Loucy (cell line): ENCODE data around the gene RBFOX2.

Source experiments
- H2AFZ ChIP-seq: fragments of 200-600 bp; sonication (generic); 2 replicates; pipeline ENCODE4 v1.6.0; 2016; ENCODE audit warnings: antibody characterized with exemption, mild to moderate bottlenecking, low read length, moderate library complexity
- H3F3A ChIP-seq: fragments of 200-600 bp; 2 replicates; pipeline ENCODE4 v1.6.0; 2016; ENCODE audit warnings: antibody characterized with exemption, low read depth, mild to moderate bottlenecking
- H3K27me3 ChIP-seq: fragments of 200-600 bp; sonication (generic); 2 replicates; pipeline ENCODE4 v1.6.1; 2014; ENCODE audit warnings: low read length, mild to moderate bottlenecking; ENCODE audit not compliant: insufficient read depth, poor library complexity, severe bottlenecking
- H3K36me3 ChIP-seq: fragments of 200-600 bp; sonication (generic); 2 replicates; pipeline ENCODE4 v1.6.1; 2016; ENCODE audit warnings: low read length; ENCODE audit not compliant: insufficient read depth
- H3K4me1 ChIP-seq: fragments of 200-600 bp; sonication (generic); 2 replicates; pipeline ENCODE4 v1.5.1; 2014; ENCODE audit warnings: low read length, mild to moderate bottlenecking; ENCODE audit not compliant: insufficient read depth, poor library complexity, severe bottlenecking
- H3K4me2 ChIP-seq: fragments of 200-600 bp; sonication (generic); 2 replicates; pipeline ENCODE4 v1.6.0; 2014; ENCODE audit warnings: antibody characterized with exemption, low read length, low read depth, mild to moderate bottlenecking; ENCODE audit not compliant: poor library complexity, severe bottlenecking
- H3K4me3 ChIP-seq: fragments of 200-600 bp; sonication (generic); 2 replicates; pipeline ENCODE4 v1.5.1; 2014; ENCODE audit warnings: low read length, mild to moderate bottlenecking, mixed read lengths; ENCODE audit not compliant: poor library complexity, severe bottlenecking
- H3K79me2 ChIP-seq: fragments of 200-600 bp; sonication (generic); 2 replicates; pipeline ENCODE4 v1.6.1; 2014; ENCODE audit warnings: low read length; ENCODE audit not compliant: insufficient read depth
- H3K9ac ChIP-seq: fragments of 200-600 bp; sonication (generic); 2 replicates; pipeline ENCODE4 v1.6.0; 2014; ENCODE audit warnings: mild to moderate bottlenecking, low read depth, low read length, moderate library complexity; ENCODE audit not compliant: poor library complexity, severe bottlenecking
- H3K9me2 ChIP-seq: fragments of 200-600 bp; sonication (generic); replicated peaks from 2 replicates; pipeline ENCODE4 v1.6.1; 2016; ENCODE audit warnings: low read depth, low read length, mixed read lengths
- H3K9me3 ChIP-seq: fragments of 200-600 bp; sonication (generic); 2 replicates; pipeline ENCODE4 v1.6.1; 2014; ENCODE audit warnings: mild to moderate bottlenecking, antibody characterized with exemption, low read length, low read depth; ENCODE audit not compliant: insufficient read depth
- H4K20me1 ChIP-seq: fragments of 200-600 bp; sonication (generic); 2 replicates; pipeline ENCODE4 v1.6.0; 2014; ENCODE audit warnings: antibody characterized with exemption, low read length, mild to moderate bottlenecking; ENCODE audit not compliant: insufficient read depth, poor library complexity, severe bottlenecking
- CTCF ChIP-seq: fragments of 200-600 bp; sonication (generic); conservative IDR thresholded peaks from 2 replicates; pipeline ENCODE4 v1.5.1; 2014; ENCODE audit warnings: mild to moderate bottlenecking, antibody characterized with exemption, low read length
- EZH2phosphoT487 ChIP-seq: fragments of 200-600 bp; IDR thresholded peaks from 2 replicates; pipeline ENCODE4 v1.6.1; 2018; ENCODE audit warnings: antibody characterized with exemption, mild to moderate bottlenecking, moderate library complexity, borderline replicate concordance

RBFOX2 gene

GRCh38 chr22:35991168-35991567 lies 37.5 kb downstream of the RBFOX2 start:
- TF ChIP-seq CTCF = no peak
- TF ChIP-seq EZH2phosphoT487 = no peak

GRCh38 chr22:35988030-35988429 lies 40.6 kb downstream of the RBFOX2 start:
- H3F3A ChIP-seq = no peaks in the 10 kb centered on the region
- no peaks in the 10 kb centered on the region for H3K36me3 ChIP-seq
- H3K4me3 ChIP-seq = no peak overlapping the region
- H4K20me1 ChIP-seq = no peaks in the 10 kb centered on the region
- H3K79me2 ChIP-seq = no peaks in the 10 kb centered on the region
- H3K9me2 ChIP-seq = no peaks in the 10 kb centered on the region
- no peak for TF ChIP-seq CTCF
- no peak for TF ChIP-seq EZH2phosphoT487
- H2AFZ ChIP-seq = no peak overlapping the region
- H3K9me3 ChIP-seq = no peaks in the 10 kb centered on the region
- H3K9ac ChIP-seq = no peak overlapping the region
- H3K4me1 ChIP-seq = peaks cover 12% of the 10 kb centered on the region
- H3K27me3 ChIP-seq = no peaks in the 10 kb centered on the region
- no peak overlapping the region for H3K4me2 ChIP-seq

More at GRCh38 chr22:35991168-35991567, 37.5 kb downstream of the RBFOX2 start:
- Histone ChIP-seq H3K27me3 (no peaks in the 10 kb centered on the region), H3K9me3 (no peaks in the 10 kb centered on the region), H3K9me2 (no peaks in the 10 kb centered on the region), H3K79me2 (no peaks in the 10 kb centered on the region), H3K36me3 (no peaks in the 10 kb centered on the region), H3K4me1 (no peaks in the 10 kb centered on the region), H2AFZ (no peak overlapping the region), H3K4me3 (no peak overlapping the region), H3F3A (no peaks in the 10 kb centered on the region), H4K20me1 (no peaks in the 10 kb centered on the region), H3K4me2 (no peak overlapping the region), H3K9ac (no peak overlapping the region)

GRCh38 chr22:35987487-35987886 lies 41.1 kb downstream of the RBFOX2 start:
- no peaks in the 10 kb centered on the region for H3K9me2 ChIP-seq
- no peak overlapping the region for H3K4me2 ChIP-seq
- no peaks in the 10 kb centered on the region for H3K9me3 ChIP-seq
- H4K20me1 ChIP-seq = no peaks in the 10 kb centered on the region
- no peak overlapping the region for H2AFZ ChIP-seq
- H3F3A ChIP-seq = no peaks in the 10 kb centered on the region
- H3K27me3 ChIP-seq = no peaks in the 10 kb centered on the region
- H3K79me2 ChIP-seq = no peaks in the 10 kb centered on the region
- H3K36me3 ChIP-seq = no peaks in the 10 kb centered on the region
- H3K4me1 ChIP-seq = peaks cover 17% of the 10 kb centered on the region
- H3K9ac ChIP-seq = no peak overlapping the region
- no peak overlapping the region for H3K4me3 ChIP-seq
- TF ChIP-seq EZH2phosphoT487 = no peak
- no peak for TF ChIP-seq CTCF
